GM21447 (cell line): ENCODE results near the gene GAS7.

ENCODE experiments used
- ATAC-seq: cut with Tn5 transposase; IDR thresholded peaks from one replicate; pipeline ENCODE4 v1.9.1; 2021; ENCODE audit not compliant: unreplicated experiment

GAS7 gene

GRCh38 chr17:10198509-10199249, at the start of gene GAS7:
GAS7 (minus strand) TSS chr17:10198606.
- peak; percentile 66 for ATAC-seq

DNA sequence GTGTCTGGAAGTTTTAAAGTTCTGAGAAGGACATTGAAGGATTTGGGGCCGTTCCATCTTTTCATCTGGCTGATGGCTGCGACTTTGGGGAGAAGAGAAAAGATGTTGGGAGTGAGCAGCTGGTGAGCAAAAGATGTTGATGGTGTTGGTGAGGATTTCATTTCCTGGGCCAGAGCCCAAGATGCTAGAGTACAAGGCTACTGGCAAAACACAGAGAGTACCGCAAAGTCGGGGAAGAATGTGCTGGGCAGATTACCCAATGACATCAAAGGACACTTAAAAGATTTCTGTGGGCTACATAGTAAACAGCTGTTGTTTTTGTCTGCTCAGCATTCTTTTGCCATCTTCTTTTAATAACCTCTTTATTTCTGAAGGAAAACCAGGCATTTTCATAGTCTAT, 49.4 kb upstream of the GAS7 start:
- no peak for ATAC-seq

- ATAC-seq: no peak
Observed at GRCh38 chr17:10243883-10244844, 45.8 kb upstream of the GAS7 start.

GRCh38 chr17:10241781-10242180, 43.4 kb upstream of the GAS7 start:
- no peak for ATAC-seq

- ATAC-seq: no peak
Observed at GRCh38 chr17:10238661-10239060, 40.3 kb upstream of the GAS7 start.

DNA sequence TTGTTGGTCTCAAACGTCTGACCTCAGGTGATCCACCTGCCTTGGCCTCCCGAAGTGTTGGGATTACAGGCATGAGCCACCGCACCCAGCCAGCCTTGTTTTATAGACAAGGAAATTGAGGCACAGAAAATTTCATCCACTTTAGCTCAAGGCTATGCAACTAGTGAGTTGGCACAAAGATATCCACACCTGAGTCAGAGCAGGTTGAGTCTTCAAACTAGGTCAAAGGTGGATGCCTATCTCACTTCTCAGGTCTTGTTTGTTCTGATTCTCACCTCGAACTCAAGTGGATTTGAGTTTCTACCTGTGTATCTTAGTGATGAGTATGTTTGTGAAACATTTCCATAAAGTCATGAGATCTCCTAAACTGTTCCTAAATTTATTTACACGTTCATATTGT, 35.6 kb upstream of the GAS7 start:
- ATAC-seq: no peak

- no peak for ATAC-seq
Observed at GRCh38 chr17:10233161-10233560, 34.8 kb upstream of the GAS7 start.

- no peak for ATAC-seq
Observed at GRCh38 chr17:10229181-10229580, 30.8 kb upstream of the GAS7 start.

DNA sequence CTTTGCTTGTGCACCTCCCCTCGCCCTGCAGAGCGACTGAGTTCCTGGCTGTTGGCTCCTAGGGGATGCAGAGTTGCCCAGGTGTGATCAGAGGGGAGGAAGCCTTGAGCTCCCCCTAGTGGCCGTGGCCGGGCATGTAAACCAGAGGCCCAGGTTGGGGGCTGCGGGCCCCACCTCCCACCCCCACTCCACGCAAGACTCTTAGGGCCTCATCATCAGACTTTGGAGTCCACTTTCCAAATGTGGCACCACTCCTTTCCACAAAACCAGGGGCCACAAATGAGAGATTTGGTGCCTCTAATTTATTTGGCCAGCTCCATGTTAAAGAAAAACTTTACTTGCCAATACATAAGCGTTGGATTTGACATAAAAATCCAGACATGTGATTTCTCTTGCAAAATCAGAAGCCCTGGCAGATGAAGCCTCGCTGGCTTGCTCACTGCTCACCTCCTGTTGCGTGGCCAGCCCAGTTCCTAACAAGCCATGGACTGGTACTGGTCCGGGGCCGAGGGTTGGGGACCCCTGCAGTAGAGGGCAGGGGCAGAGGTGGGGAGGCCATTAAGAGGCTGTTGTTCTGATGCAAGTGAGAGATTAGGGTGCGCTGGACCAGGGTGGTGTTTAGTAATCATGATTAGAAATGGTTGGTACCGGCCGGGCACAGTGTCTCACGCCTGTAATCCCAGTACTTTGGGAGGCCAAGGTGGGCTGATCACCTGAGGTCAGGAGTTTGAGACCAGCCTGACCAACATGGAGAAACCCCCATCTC, 28.7 kb upstream of the GAS7 start:
- ATAC-seq: no peak

DNA sequence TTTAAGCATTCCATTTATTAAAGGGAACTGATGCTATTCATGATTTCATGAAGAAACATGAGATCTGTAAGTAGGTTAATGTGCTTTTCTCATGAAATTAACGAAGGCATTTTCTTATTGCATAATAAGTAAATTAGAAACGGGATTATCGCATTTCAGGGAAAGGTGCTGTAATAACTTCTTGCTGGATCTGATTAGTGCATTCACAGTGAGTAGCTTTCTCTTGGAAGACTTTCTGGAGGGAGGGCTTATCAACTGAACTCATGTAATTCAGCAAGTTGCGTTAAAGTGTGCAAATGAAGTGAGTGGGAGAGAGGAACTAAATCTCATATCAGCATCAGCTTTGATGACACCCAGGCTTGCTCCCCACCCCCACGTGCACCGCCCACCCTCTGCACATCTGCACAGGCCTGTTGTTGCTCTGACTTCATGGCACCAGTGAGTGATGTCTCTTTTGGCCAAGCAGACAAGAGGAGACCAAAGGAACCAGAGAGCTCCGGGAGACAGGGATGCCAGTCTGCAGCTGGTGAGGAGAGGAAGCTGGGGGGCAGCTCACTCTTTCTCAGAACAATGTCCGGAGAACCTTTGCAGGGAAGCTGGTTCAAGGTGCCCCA, 26.3 kb upstream of the GAS7 start:
- ATAC-seq: no peak

DNA sequence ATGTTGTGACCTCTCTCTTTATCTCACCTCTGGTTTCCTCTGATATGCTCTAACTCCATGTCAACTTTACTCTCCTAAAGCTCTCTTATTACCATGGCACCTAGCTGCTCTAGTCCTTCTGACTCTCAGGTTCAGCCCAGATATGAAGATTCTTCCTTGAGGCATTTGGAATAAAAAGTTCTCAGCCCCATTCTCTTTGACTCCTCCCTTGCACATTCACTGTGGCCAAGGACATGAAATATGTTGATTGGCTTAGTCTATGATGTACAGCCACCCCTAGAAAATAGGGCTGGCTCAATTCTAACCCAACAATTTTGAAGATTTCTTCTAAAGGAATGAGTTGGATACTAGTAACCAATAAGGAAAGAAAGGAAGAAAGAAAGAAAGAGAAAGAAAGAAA, 20.8 kb upstream of the GAS7 start:
- no peak for ATAC-seq

- no peak for ATAC-seq
Observed at GRCh38 chr17:10217916-10218315, 19.5 kb upstream of the GAS7 start.

DNA sequence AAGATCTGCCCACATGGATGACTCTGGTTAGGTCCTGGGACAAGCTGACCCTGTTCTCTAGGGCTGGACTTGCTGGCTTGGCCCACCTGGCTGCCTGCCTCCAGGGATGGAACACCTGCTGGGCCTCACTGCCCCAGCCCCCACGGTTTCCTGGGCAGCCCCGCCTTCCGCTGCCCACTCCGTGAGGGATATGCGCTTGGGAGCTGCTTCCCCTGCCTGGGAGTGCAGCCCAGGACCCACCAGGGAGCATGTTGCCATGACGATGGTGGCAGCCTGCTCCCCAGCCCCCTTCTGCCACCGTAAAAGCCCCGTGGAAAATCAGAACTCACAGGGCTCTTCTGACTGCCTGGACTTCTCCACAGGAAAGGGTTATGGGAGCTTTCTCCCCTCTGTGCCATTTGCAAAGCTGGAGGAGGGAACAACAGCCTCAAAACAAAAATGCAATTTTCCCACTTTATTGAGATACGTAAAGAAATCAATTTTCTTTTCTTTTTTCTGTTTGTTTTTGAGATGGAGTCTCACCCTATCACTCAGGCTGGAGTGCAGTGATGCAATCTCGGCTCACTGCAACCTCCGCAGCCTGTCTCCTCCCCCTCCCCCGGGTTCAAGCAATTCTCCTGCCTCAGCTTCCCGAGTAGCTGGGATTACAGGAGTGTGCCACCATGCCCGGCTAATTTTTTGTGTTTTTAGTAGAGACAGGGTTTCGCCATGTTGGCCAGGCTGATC, 18.0 kb upstream of the GAS7 start:
- ATAC-seq: no peak

DNA sequence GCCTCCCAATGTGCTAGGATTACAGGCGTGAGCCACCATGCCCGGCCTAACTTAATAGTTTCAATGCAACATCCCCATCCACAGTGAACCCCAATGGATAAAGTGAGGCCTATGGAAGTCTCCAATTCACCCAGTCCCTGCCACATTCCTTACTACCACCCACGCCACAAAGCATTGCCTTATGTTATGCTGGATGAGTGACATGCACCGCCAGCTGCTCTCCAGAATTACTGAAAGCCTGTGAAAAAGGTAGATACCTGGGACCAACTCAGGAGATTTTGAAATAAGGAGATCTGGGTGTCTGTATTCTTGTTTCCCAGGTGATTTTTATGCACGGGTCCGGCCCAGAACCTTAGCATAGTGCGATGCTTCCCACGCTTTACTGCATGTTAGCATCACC, 16.9 kb upstream of the GAS7 start:
- no peak for ATAC-seq

DNA sequence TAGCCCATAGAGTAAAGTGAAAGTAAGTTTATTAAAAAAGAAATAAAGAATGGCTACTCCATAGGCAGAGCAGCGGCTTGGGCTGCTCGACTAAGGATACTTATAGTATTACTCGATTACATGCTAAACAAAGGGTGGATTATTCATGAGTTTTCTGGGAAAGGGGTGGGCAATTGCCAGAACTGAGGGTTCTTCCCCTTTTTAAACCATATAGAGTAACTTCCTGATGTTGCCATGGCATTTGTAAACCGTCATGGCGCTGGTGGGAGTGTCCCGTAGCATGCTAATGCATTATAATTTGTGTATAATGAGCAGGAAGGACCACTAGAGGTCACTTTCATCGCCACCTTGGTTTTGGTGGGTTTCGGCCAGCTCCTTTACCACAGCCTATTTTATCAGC, 13.3 kb upstream of the GAS7 start:
- ATAC-seq: no peak

DNA sequence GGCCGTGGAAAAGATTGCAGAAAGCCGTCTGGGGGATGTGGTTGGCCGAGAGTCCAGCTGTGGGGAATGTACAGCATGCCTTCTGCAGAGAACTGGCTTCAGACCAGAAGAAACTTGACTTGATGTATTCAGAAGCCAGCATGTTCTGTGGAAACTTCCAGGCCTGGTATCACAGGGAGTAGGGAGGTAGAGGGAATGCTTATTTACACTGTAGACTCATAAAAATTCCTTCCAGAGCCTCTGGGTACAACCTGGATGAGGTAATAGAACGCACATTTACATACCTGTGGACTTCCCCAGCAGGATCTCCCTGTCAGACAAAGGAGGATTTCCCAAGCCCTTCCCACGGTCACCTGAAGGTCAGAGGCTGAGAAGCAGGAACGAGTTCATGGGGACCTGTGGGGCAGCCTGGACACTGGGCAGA, 11.8 kb upstream of the GAS7 start:
- ATAC-seq: no peak

- no peak for ATAC-seq
Observed at GRCh38 chr17:10208604-10209193, 10.3 kb upstream of the GAS7 start.

GRCh38 chr17:10207153-10207552, 8.7 kb upstream of the GAS7 start:
- ATAC-seq: no peak

DNA sequence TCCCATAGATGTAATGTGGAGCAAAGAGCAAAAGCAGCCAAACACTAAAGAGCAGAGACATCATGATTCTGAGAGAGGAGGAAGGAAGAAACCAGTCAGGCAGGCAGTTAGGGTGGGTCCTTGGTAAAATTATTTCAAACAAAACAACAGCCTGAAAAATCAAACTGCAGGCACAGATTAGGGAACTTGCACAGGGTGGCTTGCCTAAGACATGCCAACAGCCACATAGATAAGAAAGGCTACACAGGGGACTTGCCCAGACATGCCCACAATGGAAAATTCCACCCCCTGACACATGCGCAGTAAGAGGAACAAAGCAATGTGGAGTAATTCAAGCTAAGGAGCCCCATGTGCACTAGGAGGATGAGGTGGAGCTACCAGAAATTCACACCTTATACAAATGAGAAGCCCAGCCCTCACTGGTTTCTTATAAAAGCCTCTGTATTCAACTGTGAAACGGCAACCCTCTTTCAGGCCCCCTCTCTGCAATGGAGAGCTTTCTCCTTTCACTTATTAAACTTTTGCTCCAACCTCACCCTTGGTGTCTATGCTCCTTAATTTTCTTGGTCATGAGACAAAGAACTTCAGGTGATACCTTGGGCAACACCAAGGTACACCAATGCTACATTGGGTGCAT, 7.3 kb upstream of the GAS7 start:
- no peak for ATAC-seq
